Esophagus (tissue), 2 donors: ENCODE measurements around the gene FANCG. TPM values are rescaled to one million over a fixed set of nuclear protein-coding genes. Genes with fewer than 3 reads are reported as not detected.

Experiments
- H3K27ac ChIP-seq, 2 donors: one replicate each; pipeline ENCODE4 v1.5.1; 2013; ENCODE audit warnings: low read depth in 2 of 2, mild to moderate bottlenecking in 2 of 2, inconsistent platforms in 1 of 2, low read length in 1 of 2, moderate library complexity in 1 of 2
- H3K27me3 ChIP-seq, 2 donors: one replicate each; pipeline ENCODE4 v1.6.1; 2013; ENCODE audit warnings: low read length in 2 of 2, control low read depth in 1 of 2, mild to moderate bottlenecking in 1 of 2; ENCODE audit not compliant: insufficient read depth in 2 of 2, control insufficient read depth in 1 of 2
- H3K36me3 ChIP-seq, 2 donors: one replicate each; pipeline ENCODE4 v1.6.1; 2013; ENCODE audit warnings: low read length in 1 of 2; ENCODE audit not compliant: control insufficient read depth in 2 of 2, insufficient read depth in 2 of 2
- H3K4me1 ChIP-seq, 2 donors: one replicate each; pipeline ENCODE4 v1.6.1; 2013; ENCODE audit warnings: low read length in 1 of 2; ENCODE audit not compliant: control insufficient read depth in 2 of 2, insufficient read depth in 2 of 2
- H3K4me3 ChIP-seq, 2 donors: one replicate each; pipeline ENCODE4 v1.5.1; 2013; ENCODE audit warnings: low read length in 2 of 2, mild to moderate bottlenecking in 2 of 2, low read depth in 1 of 2, moderate library complexity in 1 of 2
- H3K9me3 ChIP-seq, 2 donors: one replicate each; pipeline ENCODE4 v1.6.1; 2013; ENCODE audit warnings: mild to moderate bottlenecking in 2 of 2, low read depth in 1 of 2, low read length in 1 of 2, moderate library complexity in 1 of 2; ENCODE audit not compliant: control insufficient read depth in 2 of 2, insufficient read depth in 1 of 2
- WGBS, 2 donors: extraction: QIAGEN DNeasy Blood & Tissue Kit; methylation state at CpG; one replicate each; pipeline ENCODE4 v1.1.7; 2013; 5-methylcytosine and 5-hydroxymethylcytosine counted together
- polyA plus RNA-seq, 2 donors: library from polyadenylated mRNA; stranded (reverse); fragments of 200-250 nt; gene quantifications; one replicate each; pipeline ENCODE4 v1.2.3, GENCODE V29; 2013
- donor health status: healthy with polysubstance abuse.
- donor health status: Bipolar disorder and iron deficiency.

Gene FANCG
- polyA plus RNA-seq, 2 donors, result 14.7 to 24.5 TPM

- Histone ChIP-seq H3K27me3 (no peaks in the 10 kb centered on the region), H3K4me3 (peak overlapping the region; percentile 71 to 79), H3K4me1 (peaks cover 6 to 10% of the 10 kb centered on the region in 2 donors), H3K36me3 (peaks cover 3 to 24% of the 10 kb centered on the region in 2 donors), H3K27ac (peak overlapping the region; percentile 99 to 100), H3K9me3 (no peaks in the 10 kb centered on the region)
- 1% methylated on average over 20 of the region's 20 CpGs for WGBS, 2 donors
Measured at GRCh38 chr9:35070823-35071813, 8.6 kb downstream of the FANCG start.

GRCh38 chr9:35069020-35069419 lies 10.7 kb downstream of the FANCG start:
- no peak overlapping the region for H3K27ac ChIP-seq
- H3K4me3 ChIP-seq, result no peak overlapping the region
- 62 to 73% methylated on average over 4 of the region's 4 CpGs for WGBS, 2 donors
- H3K27me3 ChIP-seq, result no peaks in the 10 kb centered on the region
- H3K9me3 ChIP-seq, result no peaks in the 10 kb centered on the region
- peaks cover 6 to 10% of the 10 kb centered on the region in 2 donors for H3K4me1 ChIP-seq
- peaks cover 16 to 31% of the 10 kb centered on the region in 2 donors for H3K36me3 ChIP-seq

GRCh38 chr9:35067056-35067455 lies 12.7 kb downstream of the FANCG start:
- peaks cover 6 to 10% of the 10 kb centered on the region in 2 donors for H3K4me1 ChIP-seq
- H3K27ac ChIP-seq, result no peak overlapping the region
- no peaks in the 10 kb centered on the region for H3K9me3 ChIP-seq
- peaks cover 34 to 47% of the 10 kb centered on the region in 2 donors for H3K36me3 ChIP-seq
- no peaks in the 10 kb centered on the region for H3K27me3 ChIP-seq
- 89 to 91% methylated on average over 1 of the region's 1 CpG for WGBS, 2 donors
- H3K4me3 ChIP-seq, result no peak overlapping the region

DNA sequence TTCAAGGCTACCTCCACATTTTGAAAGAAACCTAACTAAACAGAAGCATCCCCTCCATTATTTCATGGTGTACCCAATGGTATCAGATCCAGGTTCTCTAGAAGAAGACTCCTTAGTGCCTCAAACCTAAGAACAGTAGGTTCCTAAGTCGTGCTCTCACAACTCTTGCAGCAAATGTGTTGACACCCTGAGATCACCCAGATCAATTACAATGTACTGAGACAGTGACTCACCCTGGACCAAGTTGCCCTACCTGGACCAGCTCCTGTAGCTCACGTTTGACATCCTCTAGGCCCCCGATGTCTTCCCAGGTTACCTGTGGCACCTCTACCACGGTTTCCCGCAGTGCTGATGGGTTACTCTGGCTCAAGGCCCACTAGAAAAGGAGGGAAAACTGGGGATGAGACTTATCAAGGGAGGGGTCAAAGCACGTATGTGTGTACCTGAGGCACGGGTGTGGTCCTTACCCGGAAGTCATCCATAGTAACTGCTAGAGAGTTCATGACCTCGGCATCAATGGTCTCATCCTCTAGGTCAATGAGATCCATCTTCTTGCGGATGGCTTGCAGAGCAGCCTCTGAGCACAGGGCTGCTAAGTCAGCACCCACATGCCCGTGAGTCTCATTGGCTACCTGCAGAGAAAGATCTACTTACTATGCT lies 19.1 kb downstream of the FANCG start:
- no peak overlapping the region for H3K27ac ChIP-seq
- no peaks in the 10 kb centered on the region for H3K4me1 ChIP-seq
- H3K36me3 ChIP-seq, result peaks cover 61 to 70% of the 10 kb centered on the region in 2 donors
- H3K9me3 ChIP-seq, result no peaks in the 10 kb centered on the region
- no peaks in the 10 kb centered on the region for H3K27me3 ChIP-seq
- WGBS, 2 donors, result 85 to 86% methylated on average over 11 of the region's 11 CpGs
- no peak overlapping the region for H3K4me3 ChIP-seq

DNA sequence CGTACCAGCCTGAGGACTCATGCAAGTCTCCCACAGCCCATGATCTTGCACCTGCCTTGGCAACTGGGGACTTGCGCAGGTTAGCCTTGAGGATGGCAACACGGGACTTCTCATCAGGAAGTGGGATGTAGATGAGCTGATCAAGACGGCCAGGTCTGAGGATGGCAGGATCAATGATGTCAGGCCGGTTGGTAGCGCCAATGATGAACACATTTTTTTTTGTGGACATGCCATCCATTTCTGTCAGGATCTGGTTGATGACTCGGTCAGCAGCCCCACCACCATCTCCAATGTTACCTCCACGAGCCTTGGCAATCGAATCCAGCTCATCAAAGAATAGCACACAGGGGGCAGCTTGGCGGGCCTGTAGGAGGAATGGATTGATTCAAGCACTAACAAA lies 20.3 kb downstream of the FANCG start:
- no peak overlapping the region for H3K27ac ChIP-seq
- 94% methylated on average over 10 of the region's 10 CpGs for WGBS, 2 donors
- peaks cover 55 to 64% of the 10 kb centered on the region in 2 donors for H3K36me3 ChIP-seq
- H3K27me3 ChIP-seq, result no peaks in the 10 kb centered on the region
- no peaks in the 10 kb centered on the region for H3K4me1 ChIP-seq
- no peaks in the 10 kb centered on the region for H3K9me3 ChIP-seq
- no peak overlapping the region for H3K4me3 ChIP-seq

DNA sequence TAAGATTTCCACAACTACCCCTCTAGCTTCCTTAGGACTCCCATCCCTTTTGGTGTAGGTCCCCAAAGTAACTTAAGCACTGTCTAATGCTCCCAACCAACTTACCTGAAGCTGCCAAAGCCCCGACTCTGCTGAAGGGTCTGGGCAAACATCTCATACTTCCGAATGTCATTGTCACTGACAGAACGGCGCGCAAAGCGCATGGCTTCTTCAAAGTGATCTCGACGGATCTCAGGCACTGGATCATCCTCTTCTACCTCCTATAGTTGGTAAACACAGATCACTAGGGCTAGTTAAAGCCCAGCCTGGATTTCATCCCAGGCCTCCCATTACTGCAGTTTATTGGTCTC lies 22.5 kb downstream of the FANCG start:
- H3K4me3 ChIP-seq, result no peak overlapping the region
- peaks cover 35 to 47% of the 10 kb centered on the region in 2 donors for H3K36me3 ChIP-seq
- no peaks in the 10 kb centered on the region for H3K9me3 ChIP-seq
- H3K27ac ChIP-seq, result no peak overlapping the region
- 96 to 97% methylated on average over 8 of the region's 8 CpGs for WGBS, 2 donors
- H3K4me1 ChIP-seq, result no peaks in the 10 kb centered on the region
- H3K27me3 ChIP-seq, result no peaks in the 10 kb centered on the region

DNA sequence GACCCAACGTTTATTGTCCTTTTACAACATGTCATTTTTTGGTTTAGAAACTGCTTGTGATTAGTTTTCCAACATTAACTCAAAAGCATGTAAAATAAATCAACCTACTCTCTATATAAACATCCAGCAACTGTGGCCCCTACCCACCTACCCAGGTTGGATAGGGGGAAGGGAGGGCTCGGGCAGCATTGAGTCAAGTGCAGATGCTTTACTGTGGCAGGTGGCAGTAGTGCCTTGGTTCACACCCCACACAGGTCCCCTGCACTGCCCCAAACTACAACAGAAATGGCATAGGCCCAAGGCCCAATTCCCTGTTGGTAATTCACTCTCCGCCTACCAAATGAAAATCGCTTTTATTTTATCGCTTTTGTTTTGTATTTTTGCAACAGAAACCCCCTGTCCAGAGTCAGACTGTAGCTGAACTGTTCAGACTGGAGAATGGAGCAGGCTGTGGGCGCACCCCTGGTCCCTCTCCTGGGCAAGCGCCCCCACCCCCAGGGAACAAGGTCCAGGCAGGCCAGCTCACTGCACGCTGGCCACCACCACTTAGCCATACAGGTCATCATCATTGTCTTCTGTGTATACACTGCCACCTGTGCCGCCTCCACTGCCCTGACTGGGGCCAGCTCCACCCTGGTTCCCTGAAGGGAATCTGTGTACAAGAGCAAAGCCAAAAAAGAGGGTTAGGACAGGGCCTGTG lies 23.0 kb downstream of the FANCG start:
- 91 to 95% methylated on average over 9 of the region's 9 CpGs for WGBS, 2 donors
- Histone ChIP-seq H3K9me3 (no peaks in the 10 kb centered on the region), H3K4me1 (no peaks in the 10 kb centered on the region), H3K27ac (no peak overlapping the region), H3K36me3 (peaks cover 30 to 42% of the 10 kb centered on the region in 2 donors), H3K4me3 (no peak overlapping the region), H3K27me3 (no peaks in the 10 kb centered on the region)

- no peak overlapping the region for H3K27ac ChIP-seq
- H3K4me1 ChIP-seq, result no peaks in the 10 kb centered on the region
- H3K4me3 ChIP-seq, result no peak overlapping the region
- H3K27me3 ChIP-seq, result no peaks in the 10 kb centered on the region
- WGBS, 2 donors, result 93 to 96% methylated on average over 14 of the region's 14 CpGs
- H3K36me3 ChIP-seq, result peaks cover 18 to 27% of the 10 kb centered on the region in 2 donors
- no peaks in the 10 kb centered on the region for H3K9me3 ChIP-seq
Measured at GRCh38 chr9:35054871-35055644, 24.7 kb downstream of the FANCG start.
